Psoas muscle (tissue), 8 donors: ENCODE measurements around the gene TMEM63B. TPM values are rescaled to one million over a fixed set of nuclear protein-coding genes. Genes with fewer than 3 reads are reported as not detected.
A peak's percentile ranks its signal among the peaks of the same experiment; 100 is the strongest.

ENCODE experiments used
- ATAC-seq, 4 donors: fragments of 200-7000 bp; cut with Tn5 transposase; one replicate each; pipeline ENCODE4 v1.9.1; 2020; ENCODE audit warnings: moderate library complexity in 3 of 4, mild to moderate bottlenecking in 2 of 4
- DNase-seq, 2 donors: peaks; one replicate each; pipeline ENCODE4 v3.0.0-alpha.2; 2020
- H3K27ac ChIP-seq: fragments of 200-600 bp; one replicate; pipeline ENCODE4 v1.8.0; 2022
- H3K27me3 ChIP-seq, 3 donors: fragments of 200-600 bp in 1 of 3; one replicate each; pipeline versions ENCODE4 v1.6.1 to v1.8.0; 2013 to 2022; ENCODE audit warnings: low read length in 2 of 3, mild to moderate bottlenecking in 2 of 3, moderate library complexity in 1 of 3; ENCODE audit not compliant: insufficient read depth in 3 of 3
- H3K36me3 ChIP-seq, 2 donors: fragments of 200-600 bp in 1 of 2; one replicate each; pipeline versions ENCODE4 v1.6.1 to v1.8.0; 2013 to 2022; ENCODE audit warnings: low read depth in 1 of 2, mild to moderate bottlenecking in 1 of 2, moderate library complexity in 1 of 2; ENCODE audit not compliant: insufficient read depth in 1 of 2
- H3K4me1 ChIP-seq: fragments of 200-600 bp; one replicate; pipeline ENCODE4 v1.8.0; 2022
- H3K4me3 ChIP-seq: fragments of 200-600 bp; one replicate; pipeline ENCODE4 v1.8.0; 2022; ENCODE audit warnings: mild to moderate bottlenecking
- H3K9me3 ChIP-seq: fragments of 200-600 bp; one replicate; pipeline ENCODE4 v1.8.0; 2022
- CTCF ChIP-seq: fragments of 200-600 bp; IDR thresholded peaks from one replicate; pipeline ENCODE4 v1.8.0; 2022; ENCODE audit warnings: antibody characterized with exemption
- WGBS, 3 donors: extraction: QIAGEN DNeasy Blood & Tissue Kit; methylation state at CpG; one replicate each; pipeline versions ENCODE4 v1.1.6 to v1.1.7; 2013; 5-methylcytosine and 5-hydroxymethylcytosine counted together
- intact Hi-C, 2 donors: fragments of 100-400 bp; cut with DNase I; formaldehyde crosslinking; loops; one replicate each; pipeline versions ENCODE4 v1.11.0 to v1.14.2; 2022
- polyA plus RNA-seq, 3 donors: library from polyadenylated mRNA; stranded (reverse); fragments of 200-250 nt; gene quantifications; one replicate each; pipeline ENCODE4 v1.2.3, GENCODE V29; 2013
- total RNA-seq, 4 donors: library from RNA; stranded (reverse); fragmentation: NEBNext Ultra II Directional in 2 of 4; extraction: Animal tissue kit (Norgen Biotek cat#: 25700) in 2 of 4; gene quantifications; one replicate each; pipeline versions ENCODE4 v1.2.1 to v1.2.4, GENCODE V29; 2021 to 2023
- donor health status: healthy with polysubstance abuse.
- donor health status: DM: no; HTN: no; CAD: no; lungs with moderate emphysema.
- donor health status: Bipolar disorder and iron deficiency.
- donor health status: healthy.
- donor health status: DM: yes; HTN: yes; CAD: no.
- donor health status: DM: no; HTN: no; CAD: no.
- donor health status: DM: no; HTN: no; CAD: no.
- donor health status: DM: yes; HTN: yes; CAD: no.

Gene TMEM63B
- total and polyA plus RNA-seq, 7 donors: 23.5 to 121 (median 38.4) TPM

- no peak for TF ChIP-seq CTCF
- peaks cover 3% of the 10 kb centered on the region for H3K4me1 ChIP-seq
- H3K9me3 ChIP-seq: no peaks in the 10 kb centered on the region
- no peaks in the 10 kb centered on the region for H3K36me3 ChIP-seq
- no peak overlapping the region for H3K4me3 ChIP-seq
- DNase-seq (no peak), ATAC-seq (peak in 1 of 4 donors; percentile 25)
- WGBS, 3 donors: 88 to 94% (median 91%) methylated on average over 3 of the region's 3 CpGs
- intact Hi-C loops: no loop called here
- H3K27me3 ChIP-seq: no peaks in the 10 kb centered on the region
- peak overlapping the region; percentile 2 for H3K27ac ChIP-seq
These were observed 73.8 kb downstream of the TMEM63B start for GRCh38 chr6:44201200-44201599.

- Histone ChIP-seq H3K4me3 (no peak overlapping the region), H3K4me1 (peaks cover 3% of the 10 kb centered on the region), H3K27me3 (no peaks in the 10 kb centered on the region), H3K9me3 (no peaks in the 10 kb centered on the region), H3K27ac (peak overlapping the region; percentile 2), H3K36me3 (no peaks in the 10 kb centered on the region)
- intact Hi-C loops: no loop called here
- no peak for TF ChIP-seq CTCF
- 55 to 67% (median 59%) methylated on average over 11 of the region's 11 CpGs for WGBS, 3 donors
- peak in 1 of 4 donors; percentile 19 for ATAC-seq
- no peak for DNase-seq
These were observed 74.4 kb downstream of the TMEM63B start for GRCh38 chr6:44201638-44202303.

- peak in 1 of 4 donors; percentile 24 for ATAC-seq
- TF ChIP-seq CTCF: no peak
- DNase-seq: no peak
These were observed 75.1 kb downstream of the TMEM63B start for GRCh38 chr6:44202332-44202971.

GRCh38 chr6:44202972-44203750 is 75.8 kb downstream of the TMEM63B start:
- no peak for TF ChIP-seq CTCF
- WGBS, 3 donors: 57 to 63% (median 61%) methylated on average over 11 of the region's 11 CpGs
- Histone ChIP-seq H3K4me3 (no peak overlapping the region), H3K27ac (peak overlapping the region; percentile 53), H3K27me3 (no peaks in the 10 kb centered on the region), H3K36me3 (no peaks in the 10 kb centered on the region), H3K4me1 (peaks cover 3% of the 10 kb centered on the region), H3K9me3 (no peaks in the 10 kb centered on the region)
- ATAC-seq: no peak
- DNase-seq: no peak
- intact Hi-C loops: no loop called here

More at GRCh38 chr6:44202332-44202971, 75.1 kb downstream of the TMEM63B start:
- H3K27ac ChIP-seq: peak overlapping the region; percentile 53
- no peak overlapping the region for H3K4me3 ChIP-seq
- H3K9me3 ChIP-seq: no peaks in the 10 kb centered on the region
- WGBS, 3 donors: 57 to 79% (median 75%) methylated on average over 4 of the region's 4 CpGs
- H3K36me3 ChIP-seq: no peaks in the 10 kb centered on the region
- no peaks in the 10 kb centered on the region for H3K27me3 ChIP-seq
- intact Hi-C loops: no loop called here
- H3K4me1 ChIP-seq: peaks cover 3% of the 10 kb centered on the region
